ENCODE data around the gene GATA6.

GRCh38 chr18:22172120-22172582, 2.8 kb downstream of the GATA6 start:
- TF ChIP-seq CTCF (IDR thresholded peaks at IDR 0.05 in 2 of 3, conservative IDR thresholded peaks at IDR 0.05 in 1 of 3; ENCODE audit: borderline replicate concordance in 1 of 3, insufficient read depth in 1 of 3, low read depth in 2 of 3, low read length in 2 of 3) = no peak
- TF ChIP-seq POLR2A (IDR thresholded peaks at IDR 0.05; ENCODE audit: borderline replicate concordance, extremely low read depth, insufficient read depth, insufficient read length) = no peak
- TF ChIP-seq EZH2phosphoT487 (IDR thresholded peaks at IDR 0.05; ENCODE audit: borderline replicate concordance) = no peak
- no peak for TF ChIP-seq ZFX (IDR thresholded peaks at IDR 0.05)
- no peak for TF ChIP-seq TCF7L2 (IDR thresholded peaks at IDR 0.05; ENCODE audit: borderline replicate concordance, extremely low read depth, insufficient read depth, insufficient read length)
- TF ChIP-seq EGR1 (IDR thresholded peaks at IDR 0.05; ENCODE audit: low read depth) = no peak
- no peak for TF ChIP-seq MAX (IDR thresholded peaks at IDR 0.05)
- TF ChIP-seq RAD21 (IDR thresholded peaks at IDR 0.05; ENCODE audit: low read depth) = no peak

Measured in HCT116 (cell line).